ENCODE data around the gene DBN1.

Gene DBN1

DNA sequence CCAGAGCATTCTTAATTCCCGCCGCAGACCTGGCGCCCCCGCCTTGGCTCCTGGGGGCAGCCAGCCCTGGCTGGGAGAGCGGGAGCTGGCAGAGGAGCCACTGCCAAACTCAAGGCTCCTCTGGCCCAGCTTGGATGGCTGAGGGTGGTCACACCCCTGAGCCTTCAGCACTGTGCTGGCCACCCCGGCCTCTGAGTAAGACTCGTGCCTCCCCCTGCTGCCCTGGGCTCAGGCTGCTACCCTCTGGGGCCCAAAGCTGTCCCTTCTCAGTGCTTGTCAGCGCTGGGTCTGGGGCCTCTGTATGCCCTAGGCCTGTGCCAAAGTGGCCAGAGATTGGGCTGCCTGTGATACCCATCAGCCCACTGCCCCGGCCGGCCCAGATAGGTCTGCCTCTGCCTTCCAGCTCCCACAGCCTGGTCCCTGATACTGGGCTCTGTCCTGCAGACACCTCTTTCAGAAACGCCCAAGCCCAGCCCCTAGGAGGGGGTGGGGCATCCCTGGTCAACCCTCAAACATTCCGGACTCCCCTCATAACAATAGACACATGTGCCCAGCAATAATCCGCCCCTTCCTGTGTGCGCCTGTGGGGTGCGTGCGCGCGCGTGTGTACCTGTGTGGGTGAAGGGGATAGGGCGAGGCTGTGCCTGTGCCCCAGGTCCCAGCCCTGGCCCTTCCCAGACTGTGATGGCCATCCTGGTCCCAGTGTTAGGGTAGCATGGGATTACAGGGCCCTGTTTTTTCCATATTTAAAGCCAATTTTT, 31.2 kb downstream of the DBN1 start:
- no peak for DNase-seq

DNA sequence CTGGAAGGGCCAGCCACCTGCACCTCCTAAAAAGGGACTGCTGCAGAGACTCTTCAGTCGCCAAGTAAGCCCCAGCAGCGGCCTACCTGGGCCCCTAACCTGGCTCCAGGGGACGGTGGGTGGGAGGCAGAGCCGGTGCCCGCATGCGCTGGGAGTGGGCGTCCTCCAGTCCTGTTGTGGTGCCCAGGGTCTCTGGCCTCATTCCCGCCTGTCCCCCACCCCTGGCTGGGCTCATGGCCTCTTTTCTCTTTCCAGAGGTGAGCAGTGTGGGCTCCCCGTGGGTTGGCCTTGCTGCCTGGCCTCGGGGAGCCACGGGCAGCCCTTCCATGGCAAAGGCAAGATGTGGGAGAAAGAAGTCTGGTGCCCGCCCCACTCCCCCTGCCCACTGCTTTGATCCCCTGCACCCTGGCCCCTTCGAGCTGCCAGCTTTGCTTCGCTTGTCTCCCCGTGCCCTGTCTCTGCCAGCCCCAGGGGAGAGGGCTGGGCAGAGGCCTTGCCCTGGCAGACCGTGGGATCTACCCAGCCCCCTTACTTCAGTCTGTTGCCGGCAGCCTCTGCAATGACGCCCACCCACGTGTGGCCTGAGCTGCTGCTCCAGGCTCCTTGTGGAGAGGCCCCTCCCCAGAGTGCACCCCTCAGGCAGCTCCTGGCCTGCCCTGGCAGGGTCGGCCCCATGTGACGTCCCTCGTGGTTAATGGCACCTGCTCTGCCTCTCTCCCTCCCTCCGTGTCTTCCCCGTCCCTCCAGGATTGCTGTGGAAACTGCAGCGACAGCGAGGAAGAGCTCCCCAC, 32.2 kb downstream of the DBN1 start:
- no peak for DNase-seq

DNA sequence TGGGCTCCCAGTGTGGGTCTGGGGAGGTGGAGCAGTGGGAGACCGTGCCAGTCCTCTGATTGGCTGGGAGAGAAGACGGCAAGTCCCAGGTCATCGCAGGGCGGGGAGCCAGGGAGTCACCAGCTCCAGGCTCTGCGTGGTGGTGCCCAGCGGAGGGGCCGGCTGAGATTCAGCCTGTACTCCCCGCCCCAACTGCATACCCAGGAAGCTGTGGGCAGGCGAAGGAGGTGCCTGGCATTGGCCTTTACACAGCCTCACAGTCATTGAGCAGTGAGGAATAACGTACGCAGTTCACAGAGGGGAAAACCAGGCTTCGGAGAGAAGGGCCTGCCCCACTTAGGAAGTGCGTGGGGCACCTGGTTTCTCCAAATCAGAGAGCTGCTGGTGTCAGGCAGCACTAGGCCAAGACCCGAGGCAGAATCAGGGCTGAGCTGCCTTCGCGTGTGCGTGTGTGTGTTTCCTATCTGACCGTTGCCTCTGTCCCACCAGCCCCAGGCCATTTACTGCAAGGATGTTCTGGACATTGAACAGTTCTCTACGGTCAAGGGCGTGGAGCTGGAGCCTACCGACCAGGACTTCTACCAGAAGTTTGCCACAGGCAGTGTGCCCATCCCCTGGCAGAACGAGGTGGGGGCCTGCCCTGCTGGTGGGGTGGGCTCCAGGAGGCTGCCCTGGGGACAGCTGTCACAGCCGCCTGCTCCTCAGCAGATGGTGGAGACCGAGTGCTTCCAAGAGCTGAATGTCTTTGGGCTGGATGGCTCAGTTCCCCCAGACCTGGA, 33.0 kb downstream of the DBN1 start:
- no peak for DNase-seq

DNA sequence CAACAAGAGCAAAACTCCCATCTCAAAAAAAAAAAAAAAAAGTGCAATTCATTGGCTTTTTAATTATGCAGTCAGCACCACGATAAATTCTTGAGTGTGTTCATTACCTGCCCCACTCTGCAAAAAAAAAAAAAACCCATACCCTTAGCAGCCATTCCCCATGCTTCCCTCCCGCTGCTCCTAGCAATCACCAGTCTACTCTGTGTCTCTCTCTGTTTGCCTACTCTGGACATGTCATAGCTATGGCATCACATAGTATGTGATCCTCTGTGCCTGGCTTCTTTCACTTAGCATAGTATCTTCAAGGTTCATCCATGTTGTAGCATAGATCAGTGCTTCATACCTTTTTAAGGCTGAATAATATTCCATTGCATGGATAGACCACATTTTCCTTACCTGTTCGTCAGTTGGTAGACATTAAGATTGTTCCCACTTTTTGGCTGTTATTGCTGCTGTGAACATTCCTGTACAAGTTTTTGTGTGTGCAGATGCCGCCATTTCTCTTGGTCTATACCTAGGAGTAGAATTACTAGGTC, 33.8 kb downstream of the DBN1 start:
- DNase-seq, result no peak

DNA sequence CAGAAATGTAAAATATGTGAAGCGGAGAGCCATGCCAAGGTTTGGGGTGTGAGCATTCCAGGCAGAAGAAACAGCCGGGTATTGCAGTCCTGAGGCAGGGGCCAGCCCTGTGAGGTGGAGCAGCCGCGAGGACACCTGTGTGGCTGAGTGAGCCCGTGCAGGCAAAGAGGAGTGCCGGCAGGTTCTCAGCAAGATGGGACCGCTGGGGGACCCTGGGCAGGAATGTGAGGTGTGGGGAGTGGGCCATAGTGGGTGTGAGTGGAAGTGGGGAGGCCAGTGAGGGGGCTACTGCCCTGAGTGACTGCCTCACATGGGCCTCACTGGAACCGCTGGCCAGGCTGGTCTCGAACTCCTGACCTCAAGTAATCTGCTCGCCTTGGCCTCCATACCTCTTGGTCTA, 35.0 kb downstream of the DBN1 start:
- DNase-seq, result no peak

DNA sequence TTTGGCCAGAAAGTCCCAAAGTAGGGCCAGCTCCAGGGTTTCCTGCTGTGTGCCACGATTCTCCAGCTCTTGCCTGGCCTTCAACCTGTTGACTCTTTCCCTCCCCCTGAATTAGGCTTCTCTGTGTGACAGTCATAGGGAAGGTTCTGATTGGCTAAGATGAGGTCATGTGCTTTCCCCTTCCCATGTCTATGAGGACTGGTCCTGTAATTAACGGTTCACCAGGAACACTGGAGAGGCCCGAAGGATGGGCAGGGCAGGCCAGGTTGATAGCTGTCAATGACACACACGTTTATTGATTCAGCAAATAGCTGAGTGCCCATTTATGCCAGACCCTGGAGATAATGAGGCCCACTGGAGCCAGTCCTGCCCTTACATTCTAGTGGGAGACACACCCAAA, 35.8 kb downstream of the DBN1 start:
- DNase-seq, result no peak

DNA sequence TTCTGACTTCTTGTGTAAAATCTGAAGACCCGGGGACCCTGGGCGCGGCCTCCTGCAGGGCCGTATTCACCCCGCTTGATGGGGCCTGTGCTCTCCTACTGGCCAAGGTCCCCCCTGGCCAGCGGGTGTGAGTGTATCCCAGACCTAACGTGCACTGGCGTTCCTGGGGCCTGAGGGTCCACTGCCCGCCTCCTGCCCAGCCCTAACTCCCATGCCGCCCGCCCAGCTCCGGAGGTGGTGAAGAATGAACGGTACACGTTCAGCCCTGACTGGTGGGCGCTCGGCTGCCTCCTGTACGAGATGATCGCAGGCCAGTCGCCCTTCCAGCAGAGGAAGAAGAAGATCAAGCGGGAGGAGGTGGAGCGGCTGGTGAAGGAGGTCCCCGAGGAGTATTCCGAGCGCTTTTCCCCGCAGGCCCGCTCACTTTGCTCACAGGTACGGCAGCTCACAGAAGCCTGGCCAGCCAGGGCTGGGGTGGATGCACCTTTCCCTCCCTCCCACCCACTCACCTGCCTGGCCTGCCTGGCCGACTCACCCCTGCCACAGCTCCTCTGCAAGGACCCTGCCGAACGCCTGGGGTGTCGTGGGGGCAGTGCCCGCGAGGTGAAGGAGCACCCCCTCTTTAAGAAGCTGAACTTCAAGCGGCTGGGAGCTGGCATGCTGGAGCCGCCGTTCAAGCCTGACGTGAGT, 37.4 kb downstream of the DBN1 start:
- DNase-seq, result no peak

DNA sequence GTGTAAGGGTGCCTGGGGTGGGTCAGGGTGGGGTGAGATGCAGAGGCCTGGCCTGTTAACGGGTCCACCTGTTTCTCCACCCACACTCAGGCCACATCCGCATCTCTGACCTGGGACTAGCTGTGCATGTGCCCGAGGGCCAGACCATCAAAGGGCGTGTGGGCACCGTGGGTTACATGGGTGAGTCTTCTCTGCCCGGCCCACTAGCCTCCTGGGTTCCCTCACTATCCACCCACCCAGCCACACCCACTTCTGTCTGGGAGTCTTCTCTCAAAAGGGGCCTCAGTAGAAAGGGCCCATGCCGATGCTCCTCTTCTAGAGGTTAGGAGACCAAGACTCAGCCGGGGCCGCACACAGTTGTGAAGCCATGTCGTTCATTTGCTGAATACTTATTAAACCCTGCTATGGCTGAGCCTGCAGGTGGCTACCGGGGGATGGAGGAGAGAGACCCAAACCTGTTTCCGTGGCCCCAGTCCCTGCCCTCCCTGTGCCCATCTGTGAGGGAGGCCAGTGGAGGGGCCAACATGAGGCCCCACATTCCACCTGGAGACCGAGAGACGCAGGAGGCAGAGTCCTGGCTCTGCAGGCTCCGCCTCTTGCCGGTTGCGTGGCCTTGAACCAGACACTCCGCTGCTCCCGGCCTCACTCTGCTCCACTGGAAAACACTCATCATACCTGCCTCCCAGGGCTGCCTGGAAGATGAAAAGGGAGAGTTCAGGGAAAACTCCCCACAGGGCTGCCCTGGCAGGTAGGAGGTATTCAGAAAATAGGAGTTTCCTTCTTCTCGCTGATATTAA, 38.3 kb downstream of the DBN1 start:
- no peak for DNase-seq

DNA sequence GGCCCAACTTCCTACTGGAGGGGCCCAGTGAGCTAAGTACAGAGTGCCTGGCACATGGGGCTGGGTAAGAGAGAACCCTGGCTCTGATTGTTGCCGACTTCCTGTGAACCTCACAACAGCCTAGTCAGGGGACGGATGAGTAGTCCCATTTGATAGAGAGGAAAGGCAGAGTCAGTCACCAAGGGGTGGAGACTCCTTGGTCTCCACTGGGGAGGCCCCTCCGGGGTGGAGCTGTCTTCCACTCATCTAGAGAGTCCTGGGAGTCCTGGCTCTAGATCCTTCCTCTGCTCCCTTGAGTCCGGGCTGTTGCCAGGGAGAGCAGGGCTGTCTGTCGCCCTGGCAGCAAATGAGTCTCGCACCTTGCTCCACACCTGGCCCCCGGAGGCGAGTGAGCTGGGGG, 39.0 kb downstream of the DBN1 start:
- DNase-seq, result no peak

DNA sequence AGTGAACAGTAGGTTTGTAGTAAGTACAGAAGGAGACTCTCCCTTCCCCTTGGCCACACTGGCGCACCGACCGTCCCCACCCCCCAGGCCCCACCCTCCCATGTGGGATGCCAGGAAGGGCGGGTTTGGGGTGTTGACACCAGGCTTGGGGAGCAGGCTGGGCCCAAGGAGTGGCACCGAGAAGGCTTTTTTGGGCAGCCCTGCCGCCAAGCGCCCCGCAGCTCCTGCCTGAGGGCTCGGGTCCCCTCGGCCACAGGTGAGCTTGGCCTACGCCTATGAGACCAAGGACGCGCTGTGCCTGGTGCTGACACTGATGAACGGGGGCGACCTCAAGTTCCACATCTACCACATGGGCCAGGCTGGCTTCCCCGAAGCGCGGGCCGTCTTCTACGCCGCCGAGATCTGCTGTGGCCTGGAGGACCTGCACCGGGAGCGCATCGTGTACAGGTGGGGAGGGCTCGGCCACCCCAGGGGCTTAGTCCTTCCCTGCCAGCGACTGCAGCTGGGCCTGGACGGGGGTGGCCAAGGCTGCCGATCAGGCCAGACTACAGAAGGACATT, 39.7 kb downstream of the DBN1 start:
- DNase-seq, result no peak

DNA sequence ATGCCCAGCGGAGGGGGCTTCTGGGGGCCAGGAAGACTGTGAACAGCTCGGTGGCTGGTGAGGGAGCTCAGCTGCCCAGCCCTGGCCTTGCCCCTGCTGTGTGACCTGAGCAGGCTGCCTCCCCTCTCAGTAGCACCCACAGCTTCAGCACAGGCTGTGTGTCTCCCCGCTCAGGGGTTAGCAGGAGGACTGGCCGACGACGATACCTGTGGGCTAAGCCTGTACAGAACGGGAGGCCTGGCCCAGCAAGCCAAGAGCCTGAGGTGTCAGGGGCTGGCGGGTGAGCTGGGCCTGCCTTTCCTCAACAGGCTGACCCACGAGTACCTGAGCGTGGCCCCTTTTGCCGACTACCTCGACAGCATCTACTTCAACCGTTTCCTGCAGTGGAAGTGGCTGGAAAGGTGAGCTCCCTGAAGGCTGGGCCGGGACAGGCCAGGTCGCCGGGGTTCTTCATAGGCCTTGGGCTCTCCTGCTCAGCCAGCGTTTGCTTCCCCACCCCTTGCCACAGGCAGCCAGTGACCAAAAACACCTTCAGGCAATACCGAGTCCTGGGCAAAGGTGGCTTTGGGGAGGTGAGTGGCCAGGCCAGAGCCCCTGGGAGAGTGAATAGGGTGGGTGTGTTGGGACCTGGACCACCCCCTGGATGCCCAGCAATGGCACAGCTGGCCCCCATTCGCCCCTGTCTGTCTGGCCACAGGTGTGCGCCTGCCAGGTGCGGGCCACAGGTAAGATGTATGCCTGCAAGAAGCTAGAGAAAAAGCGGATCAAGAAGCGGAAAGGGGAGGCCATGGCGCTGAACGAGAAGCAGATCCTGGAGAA, 40.4 kb downstream of the DBN1 start:
- no peak for DNase-seq

DNA sequence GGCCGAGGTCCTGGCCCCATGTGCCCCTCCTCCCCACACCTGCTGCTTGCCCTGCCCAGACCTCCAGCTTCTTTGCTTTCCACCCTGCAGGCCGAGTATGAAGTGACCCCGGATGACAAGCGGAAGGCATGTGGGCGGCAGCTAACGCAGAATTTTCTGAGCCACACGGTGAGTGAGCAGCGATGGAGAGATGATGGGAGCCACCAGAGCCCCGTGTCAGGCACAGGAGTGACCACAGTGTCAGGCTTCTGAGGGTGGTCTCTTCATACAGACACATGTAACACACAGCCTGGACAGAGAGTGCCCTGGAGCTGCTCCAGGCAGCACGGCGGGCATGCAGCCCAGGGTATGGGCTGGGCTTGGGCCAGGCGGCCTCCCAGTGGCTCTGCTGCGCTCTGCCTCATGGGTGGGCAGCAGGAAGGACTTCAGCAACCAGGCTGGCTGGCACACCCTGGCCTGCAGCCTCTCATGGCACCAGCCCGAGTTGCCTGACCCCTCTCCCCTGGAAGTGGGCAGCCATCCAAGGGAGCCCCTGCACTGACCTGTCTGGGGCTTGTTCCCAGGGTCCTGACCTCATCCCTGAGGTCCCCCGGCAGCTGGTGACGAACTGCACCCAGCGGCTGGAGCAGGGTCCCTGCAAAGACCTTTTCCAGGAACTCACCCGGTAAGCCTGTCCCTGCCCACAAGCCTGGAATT, 41.1 kb downstream of the DBN1 start:
- no peak for DNase-seq

DNA sequence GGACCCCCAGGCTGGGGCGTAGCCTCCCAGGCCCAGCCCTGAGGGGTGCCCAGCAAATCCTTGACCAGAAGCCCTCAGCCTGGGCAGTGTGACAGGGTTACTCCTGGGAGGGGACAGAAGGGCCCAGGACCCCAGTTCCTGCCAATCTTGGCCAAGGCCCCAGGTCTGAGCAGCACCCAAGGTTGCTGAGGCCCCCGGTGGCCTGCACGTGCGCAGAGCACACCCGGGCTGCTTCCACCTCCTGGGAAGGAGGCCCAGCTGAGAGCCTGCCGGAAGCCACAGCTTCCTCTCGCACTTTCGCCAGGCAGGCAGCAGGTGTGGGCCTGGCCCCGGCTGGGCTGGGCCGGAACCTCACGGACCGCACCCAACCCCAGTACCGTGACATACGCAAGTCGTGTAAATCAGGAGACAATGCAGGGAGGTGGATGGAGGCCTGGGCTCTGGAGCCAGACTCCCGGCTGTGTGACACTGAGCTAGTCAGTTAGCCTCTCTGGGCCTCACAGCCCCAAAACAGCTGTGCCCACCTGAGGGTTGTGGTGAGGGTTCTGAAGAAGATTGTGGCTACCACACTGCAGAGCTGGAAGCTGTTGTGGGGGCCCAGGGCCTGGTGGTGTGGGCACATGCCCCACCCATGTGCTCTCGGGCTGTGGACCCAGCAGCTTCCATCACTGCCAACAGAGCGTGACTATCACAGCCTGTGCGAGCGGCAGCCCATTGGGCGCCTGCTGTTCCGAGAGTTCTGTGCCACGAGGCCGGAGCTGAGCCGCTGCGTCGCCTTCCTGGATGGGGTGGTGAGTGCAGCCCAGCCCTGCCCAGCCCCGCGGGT, 41.9 kb downstream of the DBN1 start:
- DNase-seq, result no peak

DNA sequence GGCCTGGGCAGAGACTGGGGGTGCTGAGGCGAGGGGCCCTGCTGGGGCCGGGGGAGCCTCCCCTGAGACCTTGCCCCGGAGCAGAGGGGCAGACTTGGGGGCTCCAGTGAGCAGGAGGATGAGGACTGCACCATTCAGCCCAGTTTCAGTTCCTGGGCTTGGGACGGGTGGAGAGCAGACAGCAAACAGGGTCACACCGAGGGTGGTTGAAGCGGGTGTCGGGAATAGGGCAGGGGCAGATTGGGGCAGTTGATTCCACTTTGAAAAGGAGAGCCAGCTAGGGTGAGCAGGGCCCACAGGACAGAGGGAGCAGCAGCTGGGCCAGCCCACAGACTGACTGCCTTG, 42.5 kb downstream of the DBN1 start:
- DNase-seq, result no peak

DNA sequence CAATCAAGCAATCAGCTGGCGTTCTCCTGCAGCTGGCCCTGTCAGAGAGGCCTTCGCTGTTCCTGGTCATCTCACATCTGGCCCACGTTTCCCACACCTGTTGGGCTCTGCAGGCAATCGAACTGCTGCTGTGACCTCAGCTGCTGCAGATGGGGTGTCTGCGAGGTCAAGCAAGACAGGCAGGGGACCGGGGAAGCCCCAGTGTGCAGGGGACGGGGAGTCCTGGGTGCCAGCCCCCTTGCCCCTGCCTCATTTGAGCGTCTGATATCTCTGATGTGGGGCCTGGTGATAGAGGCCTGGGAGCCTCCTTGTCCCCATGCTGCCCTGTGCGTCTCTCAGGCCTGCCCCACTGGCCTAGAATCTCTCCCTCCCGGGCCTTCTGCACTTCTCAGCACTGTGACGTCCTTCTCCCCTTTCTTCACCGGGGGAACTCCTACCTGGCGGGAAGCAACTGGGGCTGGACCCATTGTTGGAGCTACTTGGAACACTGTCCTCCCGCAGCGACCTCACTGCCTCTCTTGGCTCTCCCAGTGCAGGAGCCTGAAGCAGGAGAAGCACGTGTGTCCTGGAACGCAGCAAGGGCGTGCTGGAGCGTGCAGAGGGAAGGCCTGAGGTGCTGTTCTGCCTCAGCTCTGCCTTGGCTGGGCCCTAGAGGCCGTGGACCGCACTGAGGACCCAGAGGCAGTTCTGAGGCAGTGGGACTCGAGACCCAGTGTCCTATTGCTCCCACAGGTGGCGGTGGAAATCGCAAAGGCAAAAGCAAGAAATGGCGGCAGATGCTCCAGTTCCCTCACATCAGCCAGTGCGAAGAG, 43.1 kb downstream of the DBN1 start:
- DNase-seq, result no peak

DNA sequence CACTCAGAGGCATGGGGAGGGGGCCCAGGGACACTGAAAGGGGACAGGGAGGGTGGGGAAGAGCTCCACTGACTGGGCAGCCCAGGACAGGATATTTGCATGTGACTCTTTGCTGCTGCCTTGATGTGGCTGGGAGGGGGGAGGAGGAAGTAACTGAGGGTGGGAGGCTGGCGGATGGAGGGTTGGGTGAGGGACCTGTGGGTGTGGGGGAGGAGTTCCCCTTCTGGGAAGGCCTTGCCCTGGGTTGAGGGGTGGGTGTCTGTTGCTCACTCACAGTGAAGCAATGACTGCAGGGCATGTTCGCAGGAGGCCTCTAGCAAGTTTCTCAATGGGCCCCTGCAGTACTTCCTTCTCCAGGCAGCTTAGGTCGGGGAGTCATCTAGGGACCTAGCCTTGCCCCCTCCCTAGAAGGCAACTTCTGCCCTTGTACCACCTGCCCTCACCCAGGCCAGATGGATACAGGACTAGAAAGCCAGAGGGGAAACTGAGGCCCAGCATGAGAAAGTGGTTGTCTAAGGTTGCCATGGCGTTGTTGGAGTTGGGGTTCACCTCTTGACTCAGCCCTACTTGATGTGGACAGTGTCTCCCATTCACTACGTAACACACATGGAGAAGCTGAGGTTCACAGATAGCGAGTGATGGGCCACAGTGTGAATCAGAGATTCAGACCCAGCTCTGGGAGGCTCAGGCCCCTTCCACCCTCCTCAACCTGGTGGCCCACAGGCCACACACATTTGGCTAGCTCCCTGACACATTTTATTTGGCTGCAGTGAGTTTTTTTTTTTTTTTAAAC, 44.0 kb downstream of the DBN1 start:
- DNase-seq, result no peak

DNA sequence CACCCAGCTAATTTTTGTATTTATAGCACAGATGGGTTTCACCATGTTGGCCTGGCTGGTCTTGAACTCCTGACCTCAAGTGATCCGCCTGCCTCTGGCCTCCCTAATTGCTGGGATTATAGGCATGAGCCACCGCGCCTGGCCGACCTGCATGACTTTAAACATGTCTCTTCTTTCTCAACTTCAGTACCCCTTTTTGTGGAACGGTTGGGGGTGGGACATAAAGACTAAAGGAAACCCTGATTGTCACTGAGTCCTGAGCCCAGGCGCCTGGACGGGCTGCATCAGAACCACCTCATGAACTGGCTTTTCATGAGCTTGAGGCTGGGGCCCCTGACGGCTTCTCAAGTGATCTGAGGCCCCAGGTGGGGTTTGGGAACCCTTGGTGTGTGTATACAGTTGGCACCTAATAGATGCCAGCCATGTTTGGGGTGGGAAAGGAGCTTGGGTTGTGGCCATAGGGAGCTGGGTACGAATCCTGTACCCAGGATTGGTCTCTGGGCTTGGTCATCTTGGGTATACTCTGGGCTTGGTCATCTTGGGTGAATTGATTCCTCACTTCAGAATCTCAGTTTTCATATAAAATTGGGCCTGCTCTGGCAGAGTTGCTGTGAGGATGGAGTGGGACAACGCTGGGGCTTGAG, 44.7 kb downstream of the DBN1 start:
- DNase-seq, result no peak

All from cerebellar nuclear complex (tissue), 1 donor.